KOPT-K1 (cell line): ENCODE measurements around the gene TRAPPC6A.

ENCODE experiments used
- H3K27ac ChIP-seq: fragments of 200-600 bp; sonication (generic); 2 replicates; pipeline ENCODE4 v1.5.1; 2016; ENCODE audit warnings: antibody characterized with exemption, mild to moderate bottlenecking, low read depth, low read length; ENCODE audit not compliant: poor library complexity, severe bottlenecking
- H3K36me3 ChIP-seq: fragments of 200-600 bp; sonication (generic); 2 replicates; pipeline ENCODE4 v1.5.1; 2017; ENCODE audit warnings: antibody characterized with exemption, mild to moderate bottlenecking, low read length, moderate library complexity; ENCODE audit not compliant: insufficient read depth
- H3K9me3 ChIP-seq: fragments of 200-600 bp; sonication (generic); 2 replicates; pipeline ENCODE4 v1.5.1; 2017; ENCODE audit warnings: antibody characterized with exemption, low read length, mild to moderate bottlenecking; ENCODE audit not compliant: insufficient read depth, poor library complexity, severe bottlenecking

Gene TRAPPC6A

GRCh38 chr19:45150751-45151281 lies 27.2 kb downstream of the TRAPPC6A start:
- Histone ChIP-seq H3K27ac (no peak overlapping the region), H3K9me3 (no peaks in the 10 kb centered on the region), H3K36me3 (peaks cover 25% of the 10 kb centered on the region; the same call in 1 of the 2 replicates)

GRCh38 chr19:45150180-45150579 lies 27.9 kb downstream of the TRAPPC6A start:
- H3K36me3 ChIP-seq = peaks cover 25% of the 10 kb centered on the region; the same call in 1 of the 2 replicates
- H3K27ac ChIP-seq = no peak overlapping the region
- no peaks in the 10 kb centered on the region for H3K9me3 ChIP-seq

GRCh38 chr19:45149129-45149528 lies 28.9 kb downstream of the TRAPPC6A start:
- H3K27ac ChIP-seq = no peak overlapping the region
- H3K9me3 ChIP-seq = no peaks in the 10 kb centered on the region
- H3K36me3 ChIP-seq = peaks cover 35% of the 10 kb centered on the region; the same call in 1 of the 2 replicates

- H3K27ac ChIP-seq = no peak overlapping the region
- peaks cover 43% of the 10 kb centered on the region; the same call in 1 of the 2 replicates for H3K36me3 ChIP-seq
- H3K9me3 ChIP-seq = no peaks in the 10 kb centered on the region
Measured at GRCh38 chr19:45147835-45148676, 30.0 kb downstream of the TRAPPC6A start.

GRCh38 chr19:45146741-45147205 lies 31.3 kb downstream of the TRAPPC6A start:
- Histone ChIP-seq H3K9me3 (no peaks in the 10 kb centered on the region), H3K27ac (no peak overlapping the region), H3K36me3 (peaks cover 56% of the 10 kb centered on the region; the same call in 1 of the 2 replicates)

GRCh38 chr19:45146251-45146650 lies 31.8 kb downstream of the TRAPPC6A start:
- Histone ChIP-seq H3K9me3 (no peaks in the 10 kb centered on the region), H3K36me3 (peaks cover 61% of the 10 kb centered on the region; the same call in 1 of the 2 replicates), H3K27ac (no peak overlapping the region)

- Histone ChIP-seq H3K27ac (no peak overlapping the region), H3K36me3 (peaks cover 66% of the 10 kb centered on the region; the same call in 1 of the 2 replicates), H3K9me3 (no peaks in the 10 kb centered on the region)
Measured at GRCh38 chr19:45145270-45146189, 32.5 kb downstream of the TRAPPC6A start.

- Histone ChIP-seq H3K9me3 (no peaks in the 10 kb centered on the region), H3K27ac (no peak overlapping the region), H3K36me3 (peaks cover 63% of the 10 kb centered on the region; the same call in 1 of the 2 replicates)
Measured at GRCh38 chr19:45144431-45145269, 33.4 kb downstream of the TRAPPC6A start.

GRCh38 chr19:45142726-45143110 lies 35.3 kb downstream of the TRAPPC6A start:
- peaks cover 63% of the 10 kb centered on the region; the same call in 1 of the 2 replicates for H3K36me3 ChIP-seq
- no peaks in the 10 kb centered on the region for H3K9me3 ChIP-seq
- no peak overlapping the region for H3K27ac ChIP-seq

- peaks cover 58% of the 10 kb centered on the region; the same call in 1 of the 2 replicates for H3K36me3 ChIP-seq
Measured at GRCh38 chr19:45142016-45142725, 35.9 kb downstream of the TRAPPC6A start.

GRCh38 chr19:45141203-45141900 lies 36.7 kb downstream of the TRAPPC6A start:
- Histone ChIP-seq H3K9me3 (no peaks in the 10 kb centered on the region), H3K36me3 (peaks cover 50% of the 10 kb centered on the region; the same call in 1 of the 2 replicates), H3K27ac (no peak overlapping the region)

More at GRCh38 chr19:45142016-45142725, 35.9 kb downstream of the TRAPPC6A start:
- no peak overlapping the region for H3K27ac ChIP-seq
- no peaks in the 10 kb centered on the region for H3K9me3 ChIP-seq

- Histone ChIP-seq H3K36me3 (peaks cover 45% of the 10 kb centered on the region; the same call in 1 of the 2 replicates), H3K9me3 (no peaks in the 10 kb centered on the region), H3K27ac (no peak overlapping the region)
Measured at GRCh38 chr19:45140533-45140932, 37.5 kb downstream of the TRAPPC6A start.

- H3K27ac ChIP-seq = no peak overlapping the region
- peaks cover 44% of the 10 kb centered on the region; the same call in 1 of the 2 replicates for H3K36me3 ChIP-seq
- H3K9me3 ChIP-seq = no peaks in the 10 kb centered on the region
Measured at GRCh38 chr19:45140144-45140503, 37.9 kb downstream of the TRAPPC6A start.
